Endothelial cell (in vitro differentiated cells): ENCODE results near the gene ST14. TPM values are rescaled to one million over a fixed set of nuclear protein-coding genes. Genes with fewer than 3 reads are reported as not detected.

Experiments used
- DNase-seq: peaks from one replicate; pipeline ENCODE4 v3.0.0; 2021; ENCODE audit warnings: low spot score
- H3K27ac Mint-ChIP-seq: one replicate; pipeline ENCODE4 v1.8.0; 2021; ENCODE audit warnings: mixed read lengths, inconsistent platforms; ENCODE audit not compliant: unreplicated experiment
- H3K27me3 Mint-ChIP-seq: one replicate; pipeline ENCODE4 v1.8.0; 2021; ENCODE audit warnings: mild to moderate bottlenecking, moderate library complexity, mixed read lengths, inconsistent platforms; ENCODE audit not compliant: unreplicated experiment
- H3K36me3 Mint-ChIP-seq: one replicate; pipeline ENCODE4 v1.8.0; 2021; ENCODE audit warnings: mild to moderate bottlenecking, low read depth, mixed read lengths, inconsistent platforms; ENCODE audit not compliant: unreplicated experiment
- H3K4me1 Mint-ChIP-seq: one replicate; pipeline ENCODE4 v1.8.0; 2021; ENCODE audit warnings: mild to moderate bottlenecking, mixed read lengths, inconsistent platforms; ENCODE audit not compliant: unreplicated experiment
- H3K4me3 Mint-ChIP-seq: one replicate; pipeline ENCODE4 v1.8.0; 2021; ENCODE audit warnings: mild to moderate bottlenecking, mixed read lengths, inconsistent platforms; ENCODE audit not compliant: unreplicated experiment
- H3K9me3 Mint-ChIP-seq: one replicate; pipeline ENCODE4 v1.8.0; 2021; ENCODE audit warnings: mixed read lengths, inconsistent platforms; ENCODE audit not compliant: unreplicated experiment
- total RNA-seq: library from RNA; stranded (reverse); fragmentation: NEBNext Ultra II Directional; extraction: Animal tissue kit (Norgen Biotek cat#: 25700); gene quantifications from one replicate; pipeline ENCODE4 v1.2.1, GENCODE V29; 2021; ENCODE audit not compliant: unreplicated experiment
- TF ChIP-seq, protein P1 (sequence below): fragments of 200-600 bp; sonication (generic); IDR thresholded peaks from one replicate; pipeline ENCODE4 v1.5.0; 2021; ENCODE audit warnings: antibody characterized with exemption; ENCODE audit not compliant: unreplicated experiment

The ST14 gene
- total RNA-seq, 1 donor from 2014 or later = 8.7 TPM

DNA sequence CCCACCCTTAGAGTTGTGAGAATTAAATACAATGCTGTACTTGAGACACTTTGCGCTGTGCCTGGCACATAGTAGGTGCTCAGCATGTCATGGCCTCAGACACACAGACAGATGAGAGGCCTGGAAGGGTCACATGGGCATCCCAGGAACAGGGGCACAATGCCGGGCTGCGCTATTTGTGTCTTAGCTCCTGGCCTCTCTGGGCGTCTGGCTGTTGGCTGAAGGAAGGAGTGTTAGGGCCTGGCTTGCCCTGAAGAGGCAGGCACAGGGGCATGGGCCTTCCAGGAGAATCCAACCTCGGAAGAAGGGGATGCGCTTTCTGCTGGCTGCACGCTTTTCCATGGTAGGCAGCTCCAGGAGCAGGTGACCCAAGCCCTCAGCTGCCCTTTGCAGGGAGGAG, 41.4 kb downstream of the ST14 start:
- DNase-seq = no peak
- Mint-ChIP-seq H3K27me3 (peaks cover 1% of the 10 kb centered on the region), H3K4me1 (no peaks in the 10 kb centered on the region), H3K9me3 (peaks cover 4% of the 10 kb centered on the region), H3K27ac (no peak overlapping the region), H3K4me3 (no peak overlapping the region), H3K36me3 (peaks cover 19% of the 10 kb centered on the region)
- TF ChIP-seq, protein P1, sequence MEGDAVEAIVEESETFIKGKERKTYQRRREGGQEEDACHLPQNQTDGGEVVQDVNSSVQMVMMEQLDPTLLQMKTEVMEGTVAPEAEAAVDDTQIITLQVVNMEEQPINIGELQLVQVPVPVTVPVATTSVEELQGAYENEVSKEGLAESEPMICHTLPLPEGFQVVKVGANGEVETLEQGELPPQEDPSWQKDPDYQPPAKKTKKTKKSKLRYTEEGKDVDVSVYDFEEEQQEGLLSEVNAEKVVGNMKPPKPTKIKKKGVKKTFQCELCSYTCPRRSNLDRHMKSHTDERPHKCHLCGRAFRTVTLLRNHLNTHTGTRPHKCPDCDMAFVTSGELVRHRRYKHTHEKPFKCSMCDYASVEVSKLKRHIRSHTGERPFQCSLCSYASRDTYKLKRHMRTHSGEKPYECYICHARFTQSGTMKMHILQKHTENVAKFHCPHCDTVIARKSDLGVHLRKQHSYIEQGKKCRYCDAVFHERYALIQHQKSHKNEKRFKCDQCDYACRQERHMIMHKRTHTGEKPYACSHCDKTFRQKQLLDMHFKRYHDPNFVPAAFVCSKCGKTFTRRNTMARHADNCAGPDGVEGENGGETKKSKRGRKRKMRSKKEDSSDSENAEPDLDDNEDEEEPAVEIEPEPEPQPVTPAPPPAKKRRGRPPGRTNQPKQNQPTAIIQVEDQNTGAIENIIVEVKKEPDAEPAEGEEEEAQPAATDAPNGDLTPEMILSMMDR = no peak

GRCh38 chr11:130202009-130202817, 42.6 kb downstream of the ST14 start:
- TF ChIP-seq, protein P1 = no peak
- H3K27me3 Mint-ChIP-seq = peaks cover 1% of the 10 kb centered on the region

GRCh38 chr11:130202818-130203689, 43.5 kb downstream of the ST14 start:
- peaks cover 17% of the 10 kb centered on the region for H3K36me3 Mint-ChIP-seq
- H3K9me3 Mint-ChIP-seq = peaks cover 4% of the 10 kb centered on the region
- no peak for DNase-seq

More at GRCh38 chr11:130202009-130202817, 42.6 kb downstream of the ST14 start:
- Mint-ChIP-seq H3K4me3 (peak overlapping the region; percentile 49), H3K27ac (no peak overlapping the region), H3K36me3 (peaks cover 18% of the 10 kb centered on the region), H3K4me1 (no peaks in the 10 kb centered on the region), H3K9me3 (peaks cover 4% of the 10 kb centered on the region)
- DNase-seq = no peak

DNA sequence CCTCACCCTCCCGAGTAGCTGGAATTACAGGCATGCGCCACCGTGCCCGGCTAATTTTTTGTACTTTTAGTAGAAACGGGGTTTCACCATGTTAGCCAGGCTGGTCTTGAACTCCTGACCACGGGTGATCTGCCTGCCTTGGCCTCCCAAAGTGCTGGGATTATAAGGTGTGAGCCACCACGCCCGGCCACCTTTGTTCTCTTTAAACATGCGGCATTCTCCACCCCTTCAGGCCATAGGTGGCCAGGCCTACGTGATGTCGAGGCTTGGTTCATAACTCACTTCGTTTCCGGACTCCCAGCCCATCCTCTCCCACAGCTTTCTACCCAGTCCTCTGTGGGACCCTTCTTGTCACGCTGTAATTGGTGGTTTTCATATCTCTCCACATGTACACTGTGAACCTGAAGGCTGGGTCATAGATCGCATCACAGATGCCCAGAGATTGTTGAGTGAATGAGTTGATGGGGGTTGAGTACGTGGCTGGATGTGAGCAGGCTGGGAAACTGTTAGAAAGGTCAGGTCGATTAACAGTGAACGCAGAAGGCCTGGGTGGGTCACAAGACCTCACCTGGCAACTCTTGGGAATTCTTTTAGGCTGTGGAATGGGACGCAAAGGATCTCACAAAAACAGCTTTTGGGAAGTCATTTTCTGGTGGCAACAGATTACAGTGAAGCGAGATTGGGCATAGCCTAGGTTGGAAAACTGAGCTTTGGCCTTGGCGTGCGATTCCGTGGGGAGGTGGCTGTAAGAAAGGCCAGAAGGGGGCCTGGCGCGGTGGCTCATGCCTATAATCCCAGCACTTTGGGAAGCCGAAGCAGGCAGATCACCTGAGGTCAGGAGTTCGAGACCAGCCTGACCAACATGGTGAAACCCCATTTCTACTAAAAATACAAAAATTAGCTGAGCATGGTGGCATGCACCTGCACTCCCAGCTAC, 44.5 kb downstream of the ST14 start:
- no peaks in the 10 kb centered on the region for H3K4me1 Mint-ChIP-seq
- no peak overlapping the region for H3K27ac Mint-ChIP-seq
- H3K36me3 Mint-ChIP-seq = peaks cover 17% of the 10 kb centered on the region
- DNase-seq = no peak
- H3K9me3 Mint-ChIP-seq = peaks cover 4% of the 10 kb centered on the region
- peaks cover 1% of the 10 kb centered on the region for H3K27me3 Mint-ChIP-seq
- TF ChIP-seq, protein P1 = no peak
- no peak overlapping the region for H3K4me3 Mint-ChIP-seq

More at GRCh38 chr11:130202818-130203689, 43.5 kb downstream of the ST14 start:
- Mint-ChIP-seq H3K27ac (no peak overlapping the region), H3K4me1 (no peaks in the 10 kb centered on the region), H3K4me3 (no peak overlapping the region), H3K27me3 (peaks cover 1% of the 10 kb centered on the region)
- TF ChIP-seq, protein P1 = no peak
